GM19455 (cell line): Measurements from ENCODE around the gene ZNF580.

Experiments
- ATAC-seq: cut with Tn5 transposase; IDR thresholded peaks from one replicate; pipeline ENCODE4 v1.9.1; 2021; ENCODE audit not compliant: unreplicated experiment

The ZNF580 gene, protein sequence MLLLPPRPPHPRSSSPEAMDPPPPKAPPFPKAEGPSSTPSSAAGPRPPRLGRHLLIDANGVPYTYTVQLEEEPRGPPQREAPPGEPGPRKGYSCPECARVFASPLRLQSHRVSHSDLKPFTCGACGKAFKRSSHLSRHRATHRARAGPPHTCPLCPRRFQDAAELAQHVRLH

DNA sequence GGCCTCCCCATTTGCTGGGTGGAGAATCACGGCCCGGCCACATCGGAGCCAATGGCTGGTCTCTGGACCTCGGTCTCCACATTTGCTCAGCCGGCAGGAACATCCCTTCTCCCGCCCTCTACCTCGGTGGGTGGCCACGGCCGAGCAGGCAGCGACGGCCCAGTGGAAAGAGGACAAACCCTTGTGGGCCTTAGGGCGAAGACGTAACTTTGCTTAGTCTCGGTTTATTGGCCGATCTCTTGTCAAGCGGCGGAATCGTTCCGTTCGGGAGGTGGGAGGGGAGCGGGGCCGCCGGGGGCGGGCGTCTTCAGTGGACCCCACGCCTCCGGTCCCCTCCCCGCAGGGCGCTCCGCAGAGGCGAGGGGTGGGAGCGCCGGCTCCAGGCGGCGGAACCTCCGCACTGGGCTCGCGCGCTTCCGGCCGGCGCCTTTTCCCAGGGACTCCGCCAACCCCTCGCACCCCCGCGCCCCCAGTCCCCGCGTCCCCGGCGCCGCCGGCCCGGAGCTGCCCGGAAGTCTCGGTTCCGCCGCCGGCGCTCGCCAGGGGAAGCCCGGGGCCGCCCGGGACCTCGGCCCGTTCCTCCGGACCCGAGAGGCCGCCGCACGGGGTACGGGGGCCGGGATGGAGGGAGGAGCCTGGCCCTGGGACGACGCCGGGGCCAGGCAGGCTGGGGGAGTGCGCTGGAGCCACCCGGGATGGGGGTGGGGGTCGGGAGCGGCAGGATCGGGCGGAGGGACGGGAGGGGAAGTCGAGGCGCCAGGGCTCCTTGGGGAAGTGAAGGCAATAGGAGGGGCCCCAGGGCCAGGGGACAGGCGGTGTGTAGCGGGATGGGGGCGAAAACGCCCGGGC, at the start of gene ZNF580:
Gene ZNF580, plus strand, starts transcription at position 426 of the 849 bp plus-strand sequence. CDS start 1,507 bp downstream, outside the sequence.
- no peak for ATAC-seq

DNA sequence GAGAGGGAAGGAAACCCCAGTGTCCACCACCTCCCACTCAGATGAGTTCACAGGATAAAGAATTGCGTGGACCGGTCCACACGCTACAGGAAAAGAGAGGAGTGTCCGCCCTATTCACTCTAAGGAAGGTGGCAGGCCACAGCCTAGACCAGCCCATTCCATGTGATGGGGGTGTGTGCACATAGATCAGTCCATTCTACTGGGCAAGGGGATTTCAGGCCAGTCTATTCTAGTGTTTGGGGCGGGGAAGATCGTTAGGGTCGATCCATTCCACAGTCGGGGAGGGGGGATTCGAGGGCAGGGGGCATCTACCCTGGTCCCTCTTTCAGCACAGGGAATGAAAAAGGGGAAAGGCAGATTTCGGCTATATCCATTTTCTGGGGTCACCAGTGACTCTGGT, 49.2 kb upstream of the ZNF580 start:
- no peak for ATAC-seq

DNA sequence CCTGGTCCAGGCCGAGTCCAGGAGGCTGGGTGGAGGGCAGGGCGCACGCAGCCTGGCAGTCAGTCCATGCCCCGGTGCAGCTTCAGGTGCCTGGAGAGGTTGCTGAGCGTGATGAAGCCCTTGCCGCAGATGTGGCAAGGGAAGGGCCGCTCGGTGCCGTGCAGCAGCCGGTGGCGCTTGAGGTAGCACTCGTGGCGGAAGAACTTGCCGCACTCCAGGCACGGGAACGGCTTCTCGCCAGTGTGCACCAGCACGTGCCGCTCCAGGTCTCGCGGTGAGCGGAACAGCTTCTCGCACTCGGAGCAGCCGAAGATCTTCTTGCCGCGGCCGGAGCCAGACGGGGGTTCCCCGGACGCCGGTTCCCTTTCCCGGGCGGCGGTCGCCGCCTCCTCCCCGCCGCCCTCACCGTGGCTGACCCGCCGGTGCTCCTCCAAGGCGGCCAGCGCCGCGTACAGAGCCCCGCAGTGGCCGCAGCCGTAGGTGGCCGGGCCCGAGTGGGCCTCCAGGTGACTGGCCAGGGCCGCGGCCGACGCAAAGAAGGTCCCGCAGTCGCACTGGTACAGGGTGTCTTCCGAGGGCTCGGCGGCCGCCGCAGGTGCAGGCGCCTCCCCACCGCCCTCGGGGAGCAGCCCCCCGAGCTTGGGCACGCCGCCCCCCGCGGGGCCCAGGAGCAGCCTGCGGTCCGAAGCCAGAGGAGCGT, 48.3 kb upstream of the ZNF580 start:
- ATAC-seq: no peak

DNA sequence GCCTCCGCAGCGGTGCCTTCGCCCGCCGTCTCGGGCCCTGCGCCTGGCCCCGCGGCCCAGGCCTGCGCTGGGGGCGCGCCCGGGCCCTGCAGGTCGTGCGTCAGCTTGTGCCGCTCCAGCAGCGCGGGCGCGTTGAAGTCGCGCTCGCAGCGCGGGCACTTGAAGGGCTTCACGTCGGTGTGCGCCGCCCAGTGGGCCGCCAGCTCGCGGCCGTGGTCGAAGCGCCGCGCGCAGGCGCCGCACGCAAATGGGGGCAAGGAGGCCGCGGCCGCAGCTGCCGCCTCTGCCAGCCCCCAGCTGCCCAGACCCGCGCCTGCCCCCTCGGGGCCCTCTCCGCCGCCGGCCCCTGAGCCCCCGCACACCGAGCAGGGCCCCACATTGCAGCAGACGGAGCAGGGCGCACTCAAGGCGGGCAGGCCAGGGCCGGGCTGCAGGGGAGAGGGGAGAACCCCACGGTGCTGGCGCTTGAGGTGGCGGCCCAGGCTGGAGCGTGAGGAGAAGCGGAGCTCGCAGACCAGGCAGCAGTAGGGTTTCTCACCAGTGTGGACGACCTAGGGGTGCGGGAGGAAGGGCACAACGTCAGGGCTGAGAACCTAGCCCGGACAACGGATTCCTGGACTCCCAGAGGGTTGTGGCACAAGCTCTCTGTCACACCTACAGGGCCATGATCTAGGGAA, 47.6 kb upstream of the ZNF580 start:
- ATAC-seq: no peak

DNA sequence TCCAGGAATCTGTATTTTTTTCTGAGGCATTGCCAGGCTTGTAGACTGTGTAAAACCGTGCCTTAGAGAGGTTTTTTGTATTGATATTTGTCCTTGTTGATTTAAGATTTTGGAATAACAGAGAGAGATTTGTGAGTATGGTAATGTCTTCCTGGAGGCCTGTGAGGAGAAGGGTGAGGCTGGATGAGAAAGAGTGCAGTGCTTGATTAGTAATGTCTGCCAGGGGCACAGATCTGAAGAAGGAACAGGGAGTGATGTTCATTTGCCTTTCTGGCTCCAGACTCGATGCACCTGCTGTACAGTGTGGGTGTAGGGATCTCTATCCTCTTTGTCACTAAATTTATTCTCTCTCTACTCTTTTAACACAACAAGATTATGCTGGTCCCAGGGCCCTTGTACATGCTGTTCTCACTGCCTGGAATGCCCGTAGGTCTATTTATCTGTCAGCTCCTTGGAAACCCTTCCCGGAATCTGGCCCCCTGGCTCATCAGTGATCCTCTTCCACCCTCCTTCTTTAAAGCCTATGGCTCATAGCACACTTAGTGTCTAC, 45.7 kb upstream of the ZNF580 start:
- ATAC-seq: no peak

DNA sequence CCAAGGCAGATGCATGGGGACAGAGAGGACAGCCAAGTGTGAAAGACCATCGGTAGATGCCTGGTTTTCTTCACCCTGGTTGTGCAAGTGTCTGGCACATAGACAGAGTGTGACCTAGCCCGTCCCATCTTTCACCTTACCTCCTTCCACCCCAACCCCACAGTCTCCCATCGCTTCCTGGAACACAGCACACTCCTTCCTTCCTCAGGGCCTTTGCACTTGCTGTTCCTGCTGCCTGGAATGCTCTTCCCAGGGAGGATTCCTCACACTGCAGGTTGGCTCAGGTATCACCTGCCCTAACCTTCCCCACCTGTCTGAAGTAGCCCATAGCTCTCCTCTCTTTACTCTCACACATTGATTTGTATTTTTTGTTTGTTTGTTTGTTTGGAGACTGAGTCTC, 44.5 kb upstream of the ZNF580 start:
- ATAC-seq: no peak

DNA sequence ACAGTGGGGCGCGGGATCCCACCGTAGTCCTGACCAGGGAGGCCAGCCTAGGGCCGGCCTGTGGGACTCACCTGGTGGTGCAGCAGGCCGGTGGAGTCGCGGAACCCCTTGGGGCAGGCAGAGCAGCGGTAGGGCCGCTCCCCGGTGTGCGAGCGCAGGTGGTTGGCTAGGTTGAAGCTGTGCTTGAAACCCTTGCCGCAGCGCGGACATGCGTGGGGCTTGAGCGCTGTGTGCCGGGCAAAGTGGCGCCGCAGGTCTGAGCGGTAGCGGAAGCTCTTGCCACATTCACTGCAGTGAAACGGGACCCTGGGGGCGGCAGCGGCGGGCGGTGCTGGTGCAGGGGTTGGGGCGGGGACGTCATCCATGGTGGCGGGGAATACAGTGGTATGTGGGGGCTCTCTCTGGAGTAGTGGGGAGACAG, 43.3 kb upstream of the ZNF580 start:
- ATAC-seq: no peak

DNA sequence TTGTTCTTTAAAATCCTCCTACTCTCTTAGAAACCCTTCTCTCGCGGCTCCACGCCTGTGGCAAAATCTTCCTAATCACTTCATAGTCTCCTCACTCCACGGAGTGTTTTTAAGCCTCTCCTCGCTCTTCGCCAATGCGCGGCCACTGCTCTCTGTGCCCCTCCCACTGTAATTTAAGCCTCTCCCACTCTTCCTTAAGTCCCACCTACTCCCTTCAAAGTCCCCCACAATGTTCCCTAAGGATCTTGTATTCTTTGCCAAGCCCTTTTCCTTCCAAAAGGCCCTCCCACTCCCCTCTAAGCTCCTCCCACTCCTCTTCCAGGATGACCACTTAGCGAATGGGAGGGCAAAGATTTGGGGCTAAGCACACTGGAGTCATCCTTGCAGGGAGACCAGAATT, 42.8 kb upstream of the ZNF580 start:
- no peak for ATAC-seq

DNA sequence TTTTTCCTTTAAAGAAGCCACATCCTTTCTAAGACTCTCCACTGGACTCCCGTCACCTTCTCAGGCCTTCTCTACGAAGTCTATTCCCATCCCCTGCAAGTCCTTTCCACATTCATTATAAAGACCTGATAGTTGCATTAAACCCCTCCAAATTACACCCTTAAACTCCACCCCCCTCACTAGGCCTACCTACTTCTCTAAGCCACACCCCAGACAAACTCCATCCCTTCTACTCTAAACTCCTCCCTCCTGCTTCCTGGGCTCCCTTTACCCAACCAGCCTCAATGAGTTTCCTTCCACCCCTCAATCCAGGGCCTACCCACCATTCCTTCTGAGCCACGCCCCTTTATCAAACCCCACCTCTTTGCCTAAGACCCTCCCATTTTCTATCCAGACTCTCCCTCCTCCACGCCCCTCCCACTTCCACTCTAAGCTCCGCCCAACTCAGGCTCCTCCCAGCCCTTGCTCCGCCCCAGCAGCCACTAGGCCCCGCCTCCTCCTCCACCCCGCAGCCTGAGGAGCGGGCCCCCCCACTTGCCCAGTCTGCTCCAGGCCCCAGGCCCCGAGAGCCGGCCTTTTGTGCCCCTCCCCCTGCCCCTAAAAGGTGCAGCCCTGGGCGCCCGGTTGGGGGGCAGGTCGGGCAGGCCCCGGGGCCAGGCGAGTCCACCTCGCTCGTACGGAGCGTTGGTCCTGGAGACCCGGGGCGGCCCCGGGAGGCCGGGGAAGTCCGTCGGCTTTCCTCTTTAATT, 41.9 kb upstream of the ZNF580 start:
- ATAC-seq: peak; percentile 43

DNA sequence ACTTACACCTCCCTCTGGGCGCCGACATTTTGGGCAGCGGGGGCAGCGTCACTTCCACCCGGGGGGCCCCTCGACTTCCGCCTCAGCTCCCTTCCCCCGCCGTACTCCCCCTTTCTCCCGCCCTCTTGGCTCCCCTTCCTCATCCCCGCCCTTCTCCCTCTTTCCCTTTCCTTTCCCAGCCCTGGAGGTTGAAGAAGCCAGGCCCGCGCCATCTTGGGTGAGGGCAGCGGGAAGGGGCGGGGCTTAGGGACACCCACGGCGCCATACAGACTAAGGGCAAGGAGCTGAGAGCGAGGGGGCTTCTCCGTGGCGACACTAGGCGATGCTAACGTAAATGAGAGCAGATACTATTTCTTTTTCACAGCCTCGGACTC, 41.3 kb upstream of the ZNF580 start, which contains the start of gene FIZ1:
Gene FIZ1, minus strand, starts transcription at position 50 of the 374 bp plus-strand sequence. CDS start 1,652 bp downstream, outside the sequence.
- ATAC-seq: peak; percentile 45

DNA sequence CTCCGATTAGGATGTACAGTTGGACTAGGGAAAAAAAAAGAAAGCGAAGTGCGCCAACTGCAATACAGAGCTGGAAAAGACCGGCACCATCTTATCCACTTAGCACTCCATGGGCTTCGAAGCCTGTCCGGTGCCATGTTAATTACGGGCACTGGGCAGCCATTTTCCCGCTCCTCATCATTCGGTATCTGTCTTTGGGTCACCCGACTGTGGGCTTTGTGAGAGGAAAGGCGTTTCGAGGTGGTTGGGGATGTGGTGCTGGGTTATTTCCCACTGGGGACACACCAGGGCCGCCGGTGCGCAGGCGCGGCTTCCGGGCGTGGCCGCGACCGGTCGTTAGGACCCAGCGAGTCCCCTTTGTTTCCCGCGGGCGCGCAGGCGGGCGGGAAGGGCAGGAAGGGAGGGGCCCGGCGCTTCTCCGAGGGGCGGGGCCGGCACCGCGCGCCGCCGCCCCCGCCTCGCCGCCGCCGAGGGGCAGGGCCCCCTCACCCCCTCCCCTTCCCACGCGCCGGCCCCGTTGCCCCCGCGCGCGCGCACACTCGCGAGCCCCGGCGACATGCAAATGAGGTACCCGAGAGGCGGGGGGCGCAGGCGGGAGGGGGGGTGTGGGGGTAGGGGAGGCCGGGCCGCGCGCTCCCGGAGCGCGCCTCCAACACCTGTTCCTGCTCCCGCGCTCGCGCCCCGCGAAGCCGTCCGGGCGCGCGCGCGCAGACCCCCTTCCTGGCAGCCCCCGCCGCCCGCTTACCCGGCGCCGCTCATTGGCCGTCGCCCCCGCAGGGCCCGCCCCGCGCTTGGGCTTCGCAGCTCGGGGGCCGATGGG, 40.8 kb upstream of the ZNF580 start, which contains the start of gene ZNF524:
Gene ZNF524, plus strand, starts transcription at position 447 of the 820 bp plus-strand sequence. CDS start 1,825 bp downstream, outside the sequence.
- peak; percentile 41 for ATAC-seq

DNA sequence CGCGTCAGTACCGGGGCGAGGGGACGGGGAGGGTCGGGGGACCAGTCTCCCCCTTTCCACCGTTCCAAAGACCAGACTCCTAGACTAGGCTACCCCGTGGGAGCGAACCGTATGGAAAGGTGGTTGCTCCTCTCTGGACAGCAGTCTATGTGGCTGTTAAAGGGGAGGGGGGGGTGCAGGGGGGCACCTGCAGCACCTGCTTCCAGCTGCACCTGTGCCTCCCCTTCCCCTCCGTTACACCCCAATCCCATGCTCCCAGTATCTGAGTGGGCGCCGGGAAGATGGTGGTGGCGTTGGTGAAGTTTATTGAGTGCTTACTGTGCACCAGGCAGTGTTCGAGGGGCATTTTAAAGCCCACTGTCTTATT, 40.2 kb upstream of the ZNF580 start:
- ATAC-seq: no peak

DNA sequence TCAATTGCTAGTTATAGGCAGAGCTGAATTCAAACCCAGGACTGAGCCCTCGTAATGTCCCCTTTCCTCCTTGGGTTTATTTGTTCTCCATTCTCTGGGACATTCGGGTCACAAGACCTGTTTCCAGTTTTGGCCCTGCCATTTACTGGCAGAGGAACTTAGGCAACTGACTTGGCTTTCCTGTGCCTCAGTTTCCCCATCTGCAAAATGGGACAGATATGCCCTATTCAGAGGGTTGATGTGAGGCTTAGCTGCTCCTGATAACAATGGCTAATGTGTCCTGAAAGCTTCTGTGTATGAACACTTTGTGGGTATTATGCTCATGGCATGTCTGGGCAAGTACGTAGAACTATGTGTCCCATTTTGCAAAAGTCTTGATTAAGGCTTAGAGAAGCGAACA, 39.7 kb upstream of the ZNF580 start:
- no peak for ATAC-seq

DNA sequence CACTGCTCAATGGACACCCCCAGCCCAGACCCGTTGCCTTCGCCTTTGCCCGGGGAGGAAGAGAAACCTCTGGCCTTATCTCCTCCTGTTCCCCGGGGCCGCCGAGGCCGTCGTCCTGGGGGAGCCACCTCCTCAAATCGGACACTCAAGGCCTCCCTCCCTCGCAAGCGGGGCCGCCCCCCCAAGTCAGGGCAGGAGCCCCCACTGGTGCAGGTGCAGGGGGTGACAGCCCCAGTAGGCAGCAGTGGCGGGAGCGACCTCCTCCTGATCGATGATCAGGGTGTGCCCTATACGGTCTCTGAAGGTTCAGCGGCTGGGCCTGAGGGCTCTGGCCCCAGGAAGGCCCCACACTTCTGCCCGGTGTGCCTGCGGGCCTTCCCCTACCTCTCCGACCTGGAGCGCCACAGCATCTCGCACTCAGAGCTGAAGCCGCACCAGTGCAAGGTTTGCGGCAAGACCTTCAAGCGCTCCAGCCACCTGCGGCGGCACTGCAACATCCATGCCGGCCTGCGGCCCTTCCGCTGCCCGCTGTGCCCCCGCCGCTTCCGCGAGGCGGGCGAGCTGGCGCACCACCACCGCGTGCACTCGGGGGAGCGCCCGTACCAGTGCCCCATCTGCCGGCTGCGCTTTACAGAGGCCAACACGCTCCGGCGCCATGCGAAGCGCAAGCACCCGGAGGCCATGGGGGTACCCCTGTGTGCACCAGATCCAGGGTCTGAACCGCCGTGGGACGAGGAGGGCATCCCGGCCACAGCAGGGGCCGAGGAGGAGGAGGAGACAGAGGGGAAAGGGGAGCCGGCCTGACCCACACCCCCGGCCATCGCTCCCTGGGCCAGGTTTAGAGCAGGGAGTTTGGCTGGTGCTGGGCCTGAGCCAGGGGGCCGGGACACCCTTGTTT, 38.4 kb upstream of the ZNF580 start:
- no peak for ATAC-seq

DNA sequence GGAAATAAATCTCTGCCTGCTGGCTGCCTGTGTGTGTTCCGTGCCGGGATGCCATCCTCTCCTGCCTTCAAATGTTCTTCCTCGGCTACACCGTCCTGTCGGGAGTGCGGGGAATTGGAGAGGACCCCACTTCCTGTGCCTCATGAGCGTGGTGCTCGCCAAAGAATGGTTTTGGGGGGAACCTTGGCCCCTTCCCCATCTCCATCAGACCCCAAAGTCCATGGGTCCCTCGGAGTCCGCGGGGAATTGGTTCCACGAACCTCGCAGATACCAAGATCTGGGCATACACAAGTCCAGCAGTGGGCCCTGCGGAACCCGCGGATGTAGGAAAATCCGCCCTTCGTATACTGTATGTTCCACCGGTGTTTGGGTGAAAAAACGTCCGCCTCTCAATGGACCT, 37.7 kb upstream of the ZNF580 start:
- no peak for ATAC-seq

DNA sequence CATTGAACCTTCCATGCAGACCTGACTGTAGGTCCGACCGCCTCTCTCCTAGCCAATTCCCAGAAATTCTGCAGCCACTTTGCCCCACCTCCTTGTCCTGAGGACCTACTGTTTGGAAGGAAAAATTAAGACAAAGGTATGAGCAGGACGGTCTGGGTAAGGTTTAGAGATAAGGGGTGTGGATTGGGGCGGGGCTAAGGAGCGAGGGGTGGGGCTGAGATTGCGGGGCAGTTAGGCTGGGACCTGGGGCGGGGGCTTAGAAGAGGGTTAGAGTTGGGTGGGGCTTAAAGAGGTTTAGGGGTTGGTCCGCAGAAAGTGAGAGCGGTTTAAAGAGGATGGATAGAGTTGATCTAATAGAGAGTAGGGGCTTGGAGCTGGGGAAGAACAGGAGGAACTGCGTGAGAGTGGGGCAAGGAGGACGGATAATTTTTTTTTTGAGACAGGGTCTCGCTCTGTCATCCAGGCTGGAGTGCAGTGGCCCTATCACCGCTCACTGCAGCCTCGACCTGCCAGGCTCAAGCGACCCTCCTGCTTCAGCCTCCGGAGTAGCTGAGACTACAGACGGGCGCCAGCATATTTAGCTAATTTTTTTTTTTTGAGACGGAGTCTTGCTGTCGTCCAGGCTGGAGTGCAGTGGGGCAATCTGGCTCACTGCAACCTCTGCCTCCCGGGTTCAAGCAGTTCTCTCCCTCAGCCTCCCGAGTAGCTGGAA, 37.1 kb upstream of the ZNF580 start:
- ATAC-seq: no peak

DNA sequence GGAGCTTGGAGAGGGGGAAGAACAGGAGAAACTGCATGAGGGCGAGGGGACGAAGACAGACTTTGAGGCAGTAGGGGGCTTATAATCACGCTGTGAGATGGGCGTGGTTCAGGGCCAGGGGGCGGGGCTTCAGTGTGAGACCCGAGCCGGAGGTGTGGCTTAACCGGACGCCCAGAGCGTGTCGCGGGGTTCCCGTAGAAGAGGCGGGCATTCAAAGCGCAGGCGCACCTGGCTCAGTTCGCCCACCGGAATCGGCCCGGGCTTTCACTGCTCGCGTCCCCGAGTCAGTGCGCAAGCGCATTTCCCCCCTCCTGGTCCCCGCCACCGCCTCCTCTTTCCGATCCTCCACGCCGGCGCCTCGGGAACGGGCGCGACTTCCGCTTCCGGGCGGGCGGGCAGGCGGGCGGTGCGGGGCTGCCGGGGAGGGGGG, 35.6 kb upstream of the ZNF580 start:
- peak; percentile 59 for ATAC-seq
